CD4-positive, alpha-beta memory T cell (primary cell): ENCODE measurements around the gene SORCS2. TPM values are rescaled to one million over a fixed set of nuclear protein-coding genes. Genes with fewer than 3 reads are reported as not detected.

Source experiments
- CTCF ChIA-PET: fragments of 350-600 bp; sonication (Branson Sonifier 250); formaldehyde crosslinking; loops from one replicate; lab custom pipeline; 2021; ENCODE audit warnings: inconsistent platforms; ENCODE audit not compliant: partially characterized antibody; lab: Charles Lee
- POLR2A ChIA-PET: fragments of 350-600 bp; sonication (Branson Sonifier 250); formaldehyde crosslinking; loops from one replicate; lab custom pipeline; 2021; ENCODE audit not compliant: partially characterized antibody; lab: Charles Lee
- DNase-seq, 5 donors: peaks; one replicate each; pipeline versions ENCODE4 v3.0.0 to v3.0.0-alpha.2; 2020 to 2022; ENCODE audit warnings: mixed read lengths in 1 of 5
- H3K27ac ChIP-seq: one replicate; pipeline ENCODE4 v1.7.0; 2013; ENCODE audit warnings: low read depth, low read length
- H3K27me3 ChIP-seq: 2 replicates; pipeline ENCODE4 v1.7.0; 2013; ENCODE audit warnings: mild to moderate bottlenecking, low read length, moderate library complexity; ENCODE audit not compliant: insufficient read depth
- H3K36me3 ChIP-seq: 2 replicates; pipeline ENCODE4 v1.7.0; 2013; ENCODE audit warnings: mild to moderate bottlenecking, low read length, moderate library complexity; ENCODE audit not compliant: insufficient read depth
- H3K4me1 ChIP-seq: 2 replicates; pipeline ENCODE4 v1.7.0; 2013; ENCODE audit warnings: mild to moderate bottlenecking, low read length, moderate library complexity; ENCODE audit not compliant: insufficient read depth
- H3K4me3 ChIP-seq, 2 donors: one replicate each; pipeline ENCODE4 v1.7.0; 2013; ENCODE audit warnings: low read length in 2 of 2, mild to moderate bottlenecking in 1 of 2
- H3K9me3 ChIP-seq, 2 donors: one replicate each; pipeline ENCODE4 v1.7.0; 2013; ENCODE audit warnings: low read length in 2 of 2, control low read depth in 1 of 2; ENCODE audit not compliant: control insufficient read depth in 1 of 2
- H3K27ac Mint-ChIP-seq, 7 donors: one replicate each; pipeline ENCODE4 v1.8.0; 2020 to 2021; ENCODE audit warnings: mixed read lengths in 7 of 7, mild to moderate bottlenecking in 6 of 7, inconsistent platforms in 3 of 7, moderate library complexity in 3 of 7
- H3K27me3 Mint-ChIP-seq, 2 donors: one replicate each; pipeline ENCODE4 v1.8.0; 2020 to 2021; ENCODE audit warnings: mixed read lengths in 2 of 2
- H3K36me3 Mint-ChIP-seq, 2 donors: one replicate each; pipeline ENCODE4 v1.8.0; 2020 to 2021; ENCODE audit warnings: mixed read lengths in 2 of 2, inconsistent platforms in 1 of 2, mild to moderate bottlenecking in 1 of 2
- H3K4me1 Mint-ChIP-seq, 4 donors: one replicate each; pipeline ENCODE4 v1.8.0; 2020 to 2021; ENCODE audit warnings: mixed read lengths in 4 of 4, mild to moderate bottlenecking in 1 of 4
- H3K4me3 Mint-ChIP-seq, 8 donors: one replicate each; pipeline ENCODE4 v1.8.0; 2020 to 2021; ENCODE audit warnings: mixed read lengths in 8 of 8, mild to moderate bottlenecking in 7 of 8, moderate library complexity in 6 of 8, inconsistent platforms in 3 of 8
- H3K9me3 Mint-ChIP-seq, 8 donors: one replicate each; pipeline ENCODE4 v1.8.0; 2020 to 2021; ENCODE audit warnings: mixed read lengths in 8 of 8, mild to moderate bottlenecking in 5 of 8, inconsistent platforms in 3 of 8, moderate library complexity in 1 of 8
- intact Hi-C: fragments of 100-400 bp; cut with micrococcal nuclease; formaldehyde crosslinking; loops from one replicate; pipeline ENCODE4 v1.15.1; 2023
- polyA plus RNA-seq, 2 donors: library from polyadenylated mRNA; unstranded; fragments of 300-500 nt; fragmentation: Illumina TruSeq; gene quantifications; one replicate each; pipeline ENCODE4 v1.2.3, GENCODE V29; 2021
- total RNA-seq, 2 experiments: library from RNA; stranded (reverse); gene quantifications; one replicate each; pipeline ENCODE4 v1.2.3, GENCODE V29; 2021

Gene SORCS2
- total and polyA plus RNA-seq, 4 experiments from 2014 or later, result not detected

GRCh38 chr4:7298619-7299009, 106.3 kb downstream of the SORCS2 start:
- H3K4me1 Mint-ChIP-seq, result no peaks in the 10 kb centered on the region
- Histone ChIP-seq H3K4me1 (no peaks in the 10 kb centered on the region), H3K36me3 (no peaks in the 10 kb centered on the region), H3K27me3 (no peaks in the 10 kb centered on the region), H3K9me3 (no peaks in the 10 kb centered on the region), H3K4me3 (no peak overlapping the region), H3K27ac (no peak overlapping the region)
- no peaks in the 10 kb centered on the region for H3K36me3 Mint-ChIP-seq
- ChIA-PET CTCF (no interaction called here), POLR2A (no interaction called here)
- peaks cover 0 to 2% (median 0%) of the 10 kb centered on the region in 8 donors for H3K9me3 Mint-ChIP-seq
- H3K27ac Mint-ChIP-seq, result no peak overlapping the region
- H3K27me3 Mint-ChIP-seq, result peaks cover 5 to 15% of the 10 kb centered on the region in 2 donors
- no peak overlapping the region for H3K4me3 Mint-ChIP-seq
- intact Hi-C loops, result no loop called here
- DNase-seq, result no peak

DNA sequence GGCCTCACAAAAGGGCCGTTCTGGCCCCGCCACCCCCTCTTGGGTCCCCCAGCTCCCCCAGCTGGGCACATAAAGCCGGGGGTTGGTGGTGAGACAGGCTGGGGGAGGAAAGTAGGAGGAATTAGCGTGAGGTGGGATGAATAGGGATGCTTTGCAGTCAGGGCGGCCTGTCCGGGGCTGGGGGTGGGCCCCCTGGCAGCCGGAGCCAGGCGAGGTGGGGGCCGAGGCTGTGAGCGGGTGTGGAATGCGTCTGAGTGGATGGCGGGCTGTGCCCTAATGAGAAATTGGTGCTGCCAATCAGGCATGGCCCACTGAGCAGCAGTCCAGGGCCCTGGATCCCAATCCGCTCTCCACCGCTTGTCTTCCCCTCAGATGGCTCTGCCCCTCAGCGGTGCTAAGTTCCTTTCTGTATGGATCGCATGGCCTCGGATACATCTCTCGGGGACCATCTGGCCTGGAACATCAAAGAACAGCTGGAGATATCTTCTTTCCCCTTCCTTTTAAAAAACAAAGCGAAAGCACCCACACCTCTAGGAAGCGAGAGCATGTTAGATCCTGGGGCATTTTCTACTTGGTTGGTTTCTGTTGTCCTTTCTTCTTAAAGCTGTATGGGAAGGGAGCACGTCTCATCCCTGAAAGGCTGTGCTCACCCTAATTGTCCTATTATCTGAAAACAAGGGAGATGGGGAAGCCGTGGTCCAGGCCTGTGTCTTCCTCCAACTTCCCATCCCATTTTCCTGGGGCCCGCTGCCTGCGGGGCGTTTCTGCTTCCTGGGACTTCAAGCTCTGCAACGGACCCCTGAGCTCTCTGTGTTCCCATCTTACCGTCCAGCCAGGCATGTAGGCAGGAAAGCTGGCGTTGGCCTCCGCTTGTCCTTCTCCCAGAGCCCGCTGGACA, 106.9 kb downstream of the SORCS2 start:
- Histone ChIP-seq H3K4me3 (no peak overlapping the region), H3K27me3 (no peaks in the 10 kb centered on the region), H3K9me3 (no peaks in the 10 kb centered on the region), H3K27ac (no peak overlapping the region), H3K4me1 (no peaks in the 10 kb centered on the region), H3K36me3 (no peaks in the 10 kb centered on the region)
- Mint-ChIP-seq H3K9me3 (peaks cover 0 to 2% (median 0%) of the 10 kb centered on the region in 8 donors), H3K36me3 (no peaks in the 10 kb centered on the region), H3K4me1 (no peaks in the 10 kb centered on the region), H3K4me3 (no peak overlapping the region), H3K27ac (no peak overlapping the region), H3K27me3 (peaks cover 7 to 15% of the 10 kb centered on the region in 2 donors)
- CTCF ChIA-PET, result no interaction called here
- DNase-seq, result no peak
- POLR2A ChIA-PET, result no interaction called here
- intact Hi-C loops, result no loop called here

- ChIA-PET CTCF (no interaction called here), POLR2A (no interaction called here)
- Mint-ChIP-seq H3K27me3 (peaks cover 7 to 15% of the 10 kb centered on the region in 2 donors), H3K4me3 (no peak overlapping the region), H3K9me3 (peaks cover 0 to 2% (median 0%) of the 10 kb centered on the region in 8 donors), H3K36me3 (no peaks in the 10 kb centered on the region), H3K27ac (no peak overlapping the region), H3K4me1 (no peaks in the 10 kb centered on the region)
- H3K27ac ChIP-seq, result no peak overlapping the region
- no peak overlapping the region for H3K4me3 ChIP-seq
- H3K4me1 ChIP-seq, result no peaks in the 10 kb centered on the region
- DNase-seq, result no peak
- intact Hi-C loops, result no loop called here
- no peaks in the 10 kb centered on the region for H3K9me3 ChIP-seq
- no peaks in the 10 kb centered on the region for H3K36me3 ChIP-seq
- no peaks in the 10 kb centered on the region for H3K27me3 ChIP-seq
These were observed 107.8 kb downstream of the SORCS2 start for GRCh38 chr4:7299908-7300710.

GRCh38 chr4:7300711-7301095, 108.4 kb downstream of the SORCS2 start:
- Mint-ChIP-seq H3K27me3 (peaks cover 7 to 15% of the 10 kb centered on the region in 2 donors), H3K27ac (no peak overlapping the region), H3K9me3 (peaks cover 0 to 2% (median 0%) of the 10 kb centered on the region in 8 donors), H3K36me3 (no peaks in the 10 kb centered on the region), H3K4me1 (no peaks in the 10 kb centered on the region), H3K4me3 (no peak overlapping the region)
- intact Hi-C loops, result no loop called here
- Histone ChIP-seq H3K27me3 (no peaks in the 10 kb centered on the region), H3K4me3 (no peak overlapping the region), H3K36me3 (no peaks in the 10 kb centered on the region), H3K4me1 (no peaks in the 10 kb centered on the region), H3K9me3 (no peaks in the 10 kb centered on the region), H3K27ac (no peak overlapping the region)
- DNase-seq, result no peak
- ChIA-PET CTCF (no interaction called here), POLR2A (no interaction called here)

DNA sequence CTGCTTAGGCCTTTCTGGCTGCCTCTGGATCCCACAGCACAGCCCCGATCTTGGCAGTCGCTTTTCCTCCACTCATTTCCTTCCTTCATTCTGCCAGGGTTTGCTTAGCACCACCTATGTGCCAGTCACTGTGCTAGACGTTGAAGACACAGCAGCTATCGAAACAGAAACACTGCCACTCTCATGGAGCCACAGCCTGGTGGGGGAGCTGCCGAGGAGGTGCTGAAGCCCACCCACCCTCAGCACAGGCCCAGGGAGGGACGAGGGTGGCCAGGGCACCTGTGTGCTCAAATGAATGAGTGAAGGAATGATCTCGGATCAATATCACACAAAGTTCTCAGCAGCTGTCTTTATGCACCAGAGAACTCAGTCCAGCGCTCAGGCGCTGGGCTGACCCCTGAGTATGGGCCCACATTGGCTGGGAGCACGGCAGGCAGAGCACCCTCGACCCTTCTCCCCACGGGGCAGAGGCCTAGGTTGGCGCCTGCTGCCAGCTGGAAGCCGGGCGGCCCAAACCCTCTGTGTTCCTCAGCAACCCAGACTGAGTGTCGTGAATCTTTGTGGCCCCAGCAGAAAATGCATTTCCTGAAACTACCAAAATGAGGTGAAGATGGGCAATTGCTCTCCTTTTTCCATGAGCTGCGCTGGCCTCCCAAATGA, 108.9 kb downstream of the SORCS2 start:
- no peak overlapping the region for H3K27ac Mint-ChIP-seq
- H3K9me3 Mint-ChIP-seq, result peaks cover 0 to 2% (median 0%) of the 10 kb centered on the region in 8 donors
- no peak overlapping the region for H3K4me3 Mint-ChIP-seq
- H3K4me1 ChIP-seq, result no peaks in the 10 kb centered on the region
- H3K27me3 ChIP-seq, result no peaks in the 10 kb centered on the region
- CTCF ChIA-PET, result no interaction called here
- DNase-seq, result no peak
- no peaks in the 10 kb centered on the region for H3K9me3 ChIP-seq
- intact Hi-C loops, result no loop called here
- POLR2A ChIA-PET, result no interaction called here
- H3K4me3 ChIP-seq, result no peak overlapping the region
- no peaks in the 10 kb centered on the region for H3K36me3 ChIP-seq
- peaks cover 7 to 18% of the 10 kb centered on the region in 2 donors for H3K27me3 Mint-ChIP-seq
- no peak overlapping the region for H3K27ac ChIP-seq
- no peaks in the 10 kb centered on the region for H3K4me1 Mint-ChIP-seq
- H3K36me3 Mint-ChIP-seq, result no peaks in the 10 kb centered on the region

DNA sequence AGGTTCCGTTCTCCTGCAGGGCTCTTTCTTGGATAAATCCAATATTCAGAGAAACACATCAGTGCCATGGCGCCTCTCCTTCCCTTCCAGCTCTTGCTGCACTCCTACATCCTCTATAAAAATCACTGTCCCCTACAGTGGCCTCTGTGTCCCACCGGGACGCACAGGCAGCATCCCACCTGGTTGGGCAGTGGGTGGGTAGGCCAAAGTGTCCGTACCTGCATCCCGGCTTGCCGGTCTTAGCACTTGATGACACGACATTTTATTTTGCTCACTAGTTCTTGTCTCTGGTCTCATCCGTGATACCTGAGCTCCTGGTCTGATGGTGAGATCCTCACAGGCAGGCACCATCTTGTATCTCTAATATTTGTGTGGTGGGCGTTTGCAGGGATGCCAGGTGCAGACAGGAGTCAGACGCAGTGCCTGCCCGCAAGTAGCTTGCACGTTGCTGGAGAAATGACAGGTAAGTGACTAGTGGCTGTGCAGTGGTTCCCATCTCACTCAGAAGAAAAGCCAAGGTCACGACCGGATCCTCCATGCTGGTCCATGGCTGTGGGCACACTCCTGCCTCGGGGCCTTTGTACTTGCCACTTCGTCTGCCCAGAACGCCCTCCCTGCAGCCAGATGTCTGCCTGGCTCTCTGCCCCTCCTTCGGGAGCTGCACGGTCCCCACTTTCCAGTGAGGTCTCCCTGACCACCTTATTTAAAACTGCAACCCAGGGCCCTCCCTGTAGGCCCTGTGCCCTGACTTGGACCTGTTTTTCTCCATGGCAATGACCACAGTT, 109.7 kb downstream of the SORCS2 start:
- no peak overlapping the region for H3K27ac Mint-ChIP-seq
- peaks cover 0 to 2% (median 0%) of the 10 kb centered on the region in 8 donors for H3K9me3 Mint-ChIP-seq
- no peaks in the 10 kb centered on the region for H3K4me1 ChIP-seq
- no peak overlapping the region for H3K4me3 Mint-ChIP-seq
- H3K27me3 ChIP-seq, result no peaks in the 10 kb centered on the region
- no peaks in the 10 kb centered on the region for H3K4me1 Mint-ChIP-seq
- no peak overlapping the region for H3K4me3 ChIP-seq
- no peak overlapping the region for H3K27ac ChIP-seq
- no peak for DNase-seq
- no peaks in the 10 kb centered on the region for H3K36me3 ChIP-seq
- ChIA-PET POLR2A (no interaction called here), CTCF (no interaction called here)
- no peaks in the 10 kb centered on the region for H3K36me3 Mint-ChIP-seq
- peaks cover 8 to 19% of the 10 kb centered on the region in 2 donors for H3K27me3 Mint-ChIP-seq
- intact Hi-C loops, result no loop called here
- H3K9me3 ChIP-seq, result no peaks in the 10 kb centered on the region
